Measurements from ENCODE around the gene FAM111A. TPM values are rescaled to one million over a fixed set of nuclear protein-coding genes. Genes with fewer than 3 reads are reported as not detected.
A peak's percentile ranks its signal among the peaks of the same experiment; 100 is the strongest.

Gene FAM111A
- total RNA-seq, 1 donor from 2014 or later: 64.3 TPM

DNA sequence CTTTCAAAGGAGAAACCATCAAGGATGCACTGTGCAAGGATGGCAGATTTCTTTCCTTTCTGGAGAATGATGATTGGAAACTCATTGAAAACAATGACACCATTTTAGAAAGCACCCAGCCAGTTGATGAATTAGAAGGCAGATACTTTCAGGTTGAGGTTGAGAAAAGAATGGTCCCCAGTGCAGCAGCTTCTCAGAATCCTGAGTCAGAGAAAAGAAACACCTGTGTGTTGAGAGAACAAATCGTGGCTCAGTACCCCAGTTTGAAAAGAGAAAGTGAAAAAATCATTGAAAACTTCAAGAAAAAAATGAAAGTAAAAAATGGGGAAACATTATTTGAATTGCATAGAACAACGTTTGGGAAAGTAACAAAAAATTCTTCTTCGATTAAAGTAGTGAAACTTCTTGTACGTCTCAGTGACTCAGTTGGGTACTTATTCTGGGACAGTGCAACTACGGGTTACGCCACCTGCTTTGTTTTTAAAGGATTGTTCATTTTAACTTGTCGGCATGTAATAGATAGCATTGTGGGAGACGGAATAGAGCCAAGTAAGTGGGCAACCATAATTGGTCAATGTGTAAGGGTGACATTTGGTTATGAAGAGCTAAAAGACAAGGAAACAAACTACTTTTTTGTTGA is 9.8 kb downstream of the FAM111A start:
- Mint-ChIP-seq H3K27ac (peak overlapping the region; percentile 79), H3K27me3 (no peaks in the 10 kb centered on the region), H3K36me3 (ENCODE audit: low read depth) (peaks cover 13% of the 10 kb centered on the region), H3K4me1 (peaks cover 57% of the 10 kb centered on the region), H3K9me3 (no peaks in the 10 kb centered on the region), H3K4me3 (peak overlapping the region; percentile 65)
- ATAC-seq (ENCODE audit: low read depth) (peak; percentile 45), DNase-seq (no peak)
- intact Hi-C loops (cut with micrococcal nuclease): loop anchor here (10.0 kb wide), 2 partner anchors 1588 to 1638 kb away; partner anchors contain the start of genes SLC43A1 and UBE2L6
- ChIA-PET CTCF (interaction anchor here (1.4 to 2.5 kb wide), 3 partner anchors 11 to 499 kb away, joined by 3 to 11 read pairs (median 5); no protein-coding TSS in a partner anchor), POLR2A (interaction anchor here (0.5 to 2.4 kb wide), 6 partner anchors 10 to 575 kb away, joined by 3 to 14 read pairs (median 4); partner anchors contain the start of gene FAM111A)
- TF ChIP-seq, protein P1, sequence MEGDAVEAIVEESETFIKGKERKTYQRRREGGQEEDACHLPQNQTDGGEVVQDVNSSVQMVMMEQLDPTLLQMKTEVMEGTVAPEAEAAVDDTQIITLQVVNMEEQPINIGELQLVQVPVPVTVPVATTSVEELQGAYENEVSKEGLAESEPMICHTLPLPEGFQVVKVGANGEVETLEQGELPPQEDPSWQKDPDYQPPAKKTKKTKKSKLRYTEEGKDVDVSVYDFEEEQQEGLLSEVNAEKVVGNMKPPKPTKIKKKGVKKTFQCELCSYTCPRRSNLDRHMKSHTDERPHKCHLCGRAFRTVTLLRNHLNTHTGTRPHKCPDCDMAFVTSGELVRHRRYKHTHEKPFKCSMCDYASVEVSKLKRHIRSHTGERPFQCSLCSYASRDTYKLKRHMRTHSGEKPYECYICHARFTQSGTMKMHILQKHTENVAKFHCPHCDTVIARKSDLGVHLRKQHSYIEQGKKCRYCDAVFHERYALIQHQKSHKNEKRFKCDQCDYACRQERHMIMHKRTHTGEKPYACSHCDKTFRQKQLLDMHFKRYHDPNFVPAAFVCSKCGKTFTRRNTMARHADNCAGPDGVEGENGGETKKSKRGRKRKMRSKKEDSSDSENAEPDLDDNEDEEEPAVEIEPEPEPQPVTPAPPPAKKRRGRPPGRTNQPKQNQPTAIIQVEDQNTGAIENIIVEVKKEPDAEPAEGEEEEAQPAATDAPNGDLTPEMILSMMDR (IDR thresholded peaks at IDR 0.05): no peak

DNA sequence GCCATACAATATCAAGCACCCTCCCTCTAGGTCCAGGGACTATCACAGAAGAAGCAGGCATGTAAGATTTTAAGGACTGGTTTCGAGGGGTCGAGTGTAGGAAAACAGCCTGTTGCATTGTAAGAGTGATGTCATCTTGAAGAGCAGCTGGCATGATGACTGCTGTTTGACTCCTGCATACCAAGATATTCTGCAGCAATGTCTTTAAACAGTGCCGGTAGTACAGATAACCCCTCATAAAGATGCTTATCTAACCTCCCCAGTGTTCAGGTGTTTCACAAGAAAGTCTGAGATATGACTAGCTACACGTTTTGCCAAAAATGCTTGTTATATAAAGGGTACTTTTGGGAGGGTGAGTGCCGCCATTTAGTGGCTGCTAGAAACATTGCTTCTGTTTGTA is 12.0 kb downstream of the FAM111A start:
- Mint-ChIP-seq H3K36me3 (ENCODE audit: low read depth) (peaks cover 5% of the 10 kb centered on the region), H3K9me3 (no peaks in the 10 kb centered on the region), H3K27me3 (no peaks in the 10 kb centered on the region), H3K4me1 (peaks cover 51% of the 10 kb centered on the region), H3K27ac (no peak overlapping the region), H3K4me3 (no peak overlapping the region)
- POLR2A ChIA-PET: interaction anchor here (1.0 to 4.8 kb wide), 2 partner anchors 11 to 12 kb away, joined by 3 to 53 read pairs; partner anchors contain the start of gene FAM111A
- DNase-seq (no peak), ATAC-seq (ENCODE audit: low read depth) (no peak)
- CTCF ChIA-PET: interaction anchor here (0.7 to 4.7 kb wide), 4 partner anchors 8 to 45 kb away, joined by 3 to 84 read pairs (median 4); partner anchors contain the start of gene FAM111A
- TF ChIP-seq, protein P1 (IDR thresholded peaks at IDR 0.05): no peak
- intact Hi-C loops (cut with micrococcal nuclease): loop anchor here (5.0 to 10.0 kb wide), 5 partner anchors 97 to 1662 kb away; partner anchors contain the start of genes SLC43A1 and UBE2L6

DNA sequence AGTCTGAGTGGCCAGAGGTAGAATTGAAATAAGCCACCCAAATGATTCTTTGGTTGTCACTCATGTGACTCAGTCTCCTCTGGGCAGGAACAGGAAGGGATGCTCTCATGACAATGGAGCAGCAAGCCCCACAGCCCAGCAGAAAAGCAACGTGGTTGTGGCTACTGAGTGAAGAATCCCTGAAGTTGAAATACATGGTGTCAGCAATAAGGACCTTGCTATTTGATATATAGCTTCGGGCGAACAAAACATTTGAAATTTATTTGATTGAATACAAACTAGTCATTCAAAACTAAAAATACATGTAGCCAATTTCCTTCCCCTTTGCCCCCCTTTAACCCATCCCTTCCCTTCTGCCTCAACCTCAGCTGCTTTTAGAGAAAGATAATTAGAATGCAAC is 14.8 kb downstream of the FAM111A start:
- Mint-ChIP-seq H3K27me3 (no peaks in the 10 kb centered on the region), H3K9me3 (no peaks in the 10 kb centered on the region), H3K4me3 (no peak overlapping the region), H3K27ac (no peak overlapping the region), H3K4me1 (peaks cover 37% of the 10 kb centered on the region), H3K36me3 (ENCODE audit: low read depth) (no peaks in the 10 kb centered on the region)
- ChIA-PET CTCF (interaction anchor here (0.6 to 4.7 kb wide), 19 partner anchors 11 to 590 kb away, joined by 3 to 97 read pairs (median 13); partner anchors contain the start of genes DTX4, FAM111A and FAM111B), POLR2A (interaction anchor here (0.5 to 4.8 kb wide), 10 partner anchors 9 to 580 kb away, joined by 3 to 53 read pairs (median 5); partner anchors contain the start of genes FAM111A and FAM111B)
- no peak for DNase-seq
- TF ChIP-seq, protein P1 (IDR thresholded peaks at IDR 0.05): no peak
- ATAC-seq (ENCODE audit: low read depth): no peak
- intact Hi-C loops (cut with micrococcal nuclease): loop anchor here (5.0 to 10.0 kb wide), 5 partner anchors 100 to 1665 kb away; partner anchors contain the start of genes SLC43A1 and UBE2L6

DNA sequence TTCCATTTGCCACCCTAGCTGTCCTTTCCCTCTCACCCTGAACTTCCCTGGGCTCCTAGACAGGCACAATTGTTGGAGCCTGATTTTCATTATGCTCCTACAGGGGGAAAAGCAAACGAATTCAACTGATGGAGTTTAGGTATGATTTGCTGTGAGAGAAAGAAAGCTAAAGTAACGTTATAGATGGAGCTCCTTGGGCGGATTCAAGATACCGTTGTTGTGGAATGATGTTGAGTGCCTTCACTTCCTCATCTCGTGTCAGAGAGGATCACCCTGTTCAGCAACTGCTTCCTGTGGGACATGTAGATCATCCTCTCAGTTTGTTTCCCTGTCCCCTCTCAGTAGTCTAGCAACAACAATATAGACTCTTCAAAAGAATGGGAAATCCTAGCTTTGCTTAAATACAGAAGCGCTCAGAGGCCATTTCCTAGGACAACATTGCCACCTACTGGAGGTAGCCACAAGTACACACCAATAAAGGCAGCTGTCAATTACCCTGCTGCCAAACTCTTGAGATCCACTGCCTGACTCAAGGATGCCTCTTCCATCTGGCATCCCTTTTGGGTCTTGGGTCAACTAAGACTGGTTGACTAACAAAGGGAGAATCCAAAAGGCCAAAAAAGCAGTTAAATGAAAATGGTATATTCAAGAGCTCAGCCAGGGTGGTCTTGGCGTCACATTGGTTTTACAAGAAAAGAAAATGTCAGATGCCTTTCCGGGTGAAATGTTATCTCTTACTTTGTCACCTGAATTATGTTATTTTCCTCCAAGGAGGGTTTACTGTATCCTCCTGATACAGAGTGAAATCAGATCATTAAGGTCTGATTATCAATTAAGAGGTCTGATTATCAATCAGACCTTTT is 15.8 kb downstream of the FAM111A start:
- DNase-seq (no peak), ATAC-seq (ENCODE audit: low read depth) (peak; percentile 99)
- Mint-ChIP-seq H3K36me3 (ENCODE audit: low read depth) (no peaks in the 10 kb centered on the region), H3K27me3 (no peaks in the 10 kb centered on the region), H3K27ac (peak overlapping the region; percentile 77), H3K9me3 (no peaks in the 10 kb centered on the region), H3K4me3 (peak overlapping the region; percentile 55), H3K4me1 (peaks cover 27% of the 10 kb centered on the region)
- CTCF ChIA-PET: interaction anchor here (0.6 to 4.7 kb wide), 45 partner anchors 12 to 1360 kb away, joined by 3 to 97 read pairs (median 4); partner anchors contain the start of genes DTX4, FAM111A, FAM111B and MPEG1
- intact Hi-C loops (cut with micrococcal nuclease): loop anchor here (1.0 to 10.0 kb wide), 9 partner anchors 16 to 1666 kb away; partner anchors contain the start of genes FAM111A, SLC43A1 and UBE2L6
- POLR2A ChIA-PET: interaction anchor here (0.5 to 4.8 kb wide), 20 partner anchors 10 to 1641 kb away, joined by 3 to 53 read pairs (median 4); partner anchors contain the start of genes DTX4, FAM111A, FAM111B and LPXN
- TF ChIP-seq, protein P1 (IDR thresholded peaks at IDR 0.05): no peak
